GM10266 (cell line): Measurements from ENCODE around the gene ZNF556.

ENCODE experiments used
- DNase-seq: peaks from one replicate; pipeline ENCODE4 v3.0.0; 2012; ENCODE audit errors: extremely low spot score
- TF ChIP-seq, protein P1 (sequence below): IDR thresholded peaks from 2 replicates; pipeline ENCODE4 v1.5.1; 2012; ENCODE audit warnings: mild to moderate bottlenecking, low read depth; ENCODE audit not compliant: control insufficient read depth, insufficient read depth; ENCODE audit errors: missing control alignments

The ZNF556 gene

DNA sequence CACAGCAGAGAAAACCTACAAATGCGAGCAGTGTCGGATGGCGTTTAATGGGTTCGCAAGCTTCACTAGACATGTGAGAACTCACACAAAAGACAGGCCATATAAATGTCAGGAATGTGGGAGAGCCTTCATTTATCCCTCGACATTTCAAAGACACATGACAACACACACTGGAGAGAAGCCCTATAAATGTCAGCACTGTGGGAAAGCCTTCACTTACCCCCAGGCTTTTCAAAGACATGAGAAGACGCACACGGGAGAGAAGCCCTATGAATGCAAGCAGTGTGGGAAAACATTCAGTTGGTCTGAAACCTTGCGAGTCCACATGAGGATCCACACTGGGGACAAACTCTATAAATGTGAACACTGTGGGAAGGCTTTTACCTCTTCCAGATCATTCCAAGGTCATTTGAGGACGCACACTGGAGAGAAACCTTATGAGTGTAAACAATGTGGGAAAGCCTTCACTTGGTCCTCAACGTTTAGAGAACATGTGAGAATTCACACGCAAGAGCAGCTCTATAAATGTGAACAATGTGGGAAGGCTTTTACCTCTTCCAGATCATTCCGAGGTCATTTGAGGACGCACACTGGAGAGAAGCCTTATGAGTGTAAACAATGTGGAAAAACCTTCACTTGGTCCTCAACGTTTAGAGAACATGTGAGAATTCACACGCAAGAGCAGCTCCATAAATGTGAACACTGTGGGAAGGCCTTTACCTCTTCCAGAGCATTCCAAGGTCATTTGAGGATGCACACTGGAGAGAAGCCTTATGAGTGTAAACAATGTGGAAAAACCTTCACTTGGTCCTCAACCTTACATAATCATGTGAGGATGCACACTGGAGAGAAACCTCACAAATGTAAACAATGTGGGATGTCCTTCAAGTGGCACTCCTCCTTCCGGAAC is 50.4 kb downstream of the ZNF556 start:
- DNase-seq, result no peak
- TF ChIP-seq, protein P1, sequence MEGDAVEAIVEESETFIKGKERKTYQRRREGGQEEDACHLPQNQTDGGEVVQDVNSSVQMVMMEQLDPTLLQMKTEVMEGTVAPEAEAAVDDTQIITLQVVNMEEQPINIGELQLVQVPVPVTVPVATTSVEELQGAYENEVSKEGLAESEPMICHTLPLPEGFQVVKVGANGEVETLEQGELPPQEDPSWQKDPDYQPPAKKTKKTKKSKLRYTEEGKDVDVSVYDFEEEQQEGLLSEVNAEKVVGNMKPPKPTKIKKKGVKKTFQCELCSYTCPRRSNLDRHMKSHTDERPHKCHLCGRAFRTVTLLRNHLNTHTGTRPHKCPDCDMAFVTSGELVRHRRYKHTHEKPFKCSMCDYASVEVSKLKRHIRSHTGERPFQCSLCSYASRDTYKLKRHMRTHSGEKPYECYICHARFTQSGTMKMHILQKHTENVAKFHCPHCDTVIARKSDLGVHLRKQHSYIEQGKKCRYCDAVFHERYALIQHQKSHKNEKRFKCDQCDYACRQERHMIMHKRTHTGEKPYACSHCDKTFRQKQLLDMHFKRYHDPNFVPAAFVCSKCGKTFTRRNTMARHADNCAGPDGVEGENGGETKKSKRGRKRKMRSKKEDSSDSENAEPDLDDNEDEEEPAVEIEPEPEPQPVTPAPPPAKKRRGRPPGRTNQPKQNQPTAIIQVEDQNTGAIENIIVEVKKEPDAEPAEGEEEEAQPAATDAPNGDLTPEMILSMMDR, result no peak

DNA sequence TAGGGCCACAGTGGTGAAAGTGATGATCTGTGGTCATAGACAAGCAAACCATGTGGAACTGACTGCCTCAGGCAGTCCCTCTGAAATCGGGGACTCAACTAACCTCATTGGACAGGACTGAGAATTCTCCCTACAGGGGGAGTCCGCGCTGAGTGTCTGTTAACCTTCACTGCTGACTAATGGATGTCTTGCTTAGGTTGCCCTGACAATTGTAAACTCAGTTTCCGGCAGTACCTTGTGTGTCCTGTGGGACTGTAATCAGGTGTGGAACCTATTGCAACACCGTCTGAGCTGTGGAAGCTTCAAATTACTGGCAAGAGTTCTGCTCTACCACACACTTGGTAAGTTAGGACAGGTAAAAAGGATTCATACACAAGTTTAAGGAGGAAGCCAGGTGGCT is 55.9 kb downstream of the ZNF556 start:
- no peak for DNase-seq

DNA sequence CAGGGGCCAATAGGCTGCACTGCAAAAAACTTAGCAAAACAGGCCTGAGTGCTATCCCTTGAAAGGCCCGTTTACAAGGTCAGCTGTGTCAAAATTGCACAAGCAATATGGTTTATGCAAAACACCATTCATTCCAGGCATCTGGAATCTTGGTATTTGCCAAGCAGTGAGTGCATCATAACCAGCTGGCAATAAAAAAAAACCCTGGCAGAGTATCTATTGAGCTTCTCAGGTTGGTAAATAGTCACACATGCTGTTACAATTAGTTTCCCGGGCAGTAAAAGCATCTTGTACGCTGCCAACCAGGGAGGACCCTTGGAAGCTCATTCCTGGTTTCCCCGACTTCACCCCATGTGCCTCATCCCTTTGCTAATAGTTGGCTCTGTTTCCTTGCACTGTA is 56.4 kb downstream of the ZNF556 start:
- DNase-seq, result no peak
- TF ChIP-seq, protein P1, result no peak

More for the DNA sequence above, 55.9 kb downstream of the ZNF556 start:
- TF ChIP-seq, protein P1, result no peak

DNA sequence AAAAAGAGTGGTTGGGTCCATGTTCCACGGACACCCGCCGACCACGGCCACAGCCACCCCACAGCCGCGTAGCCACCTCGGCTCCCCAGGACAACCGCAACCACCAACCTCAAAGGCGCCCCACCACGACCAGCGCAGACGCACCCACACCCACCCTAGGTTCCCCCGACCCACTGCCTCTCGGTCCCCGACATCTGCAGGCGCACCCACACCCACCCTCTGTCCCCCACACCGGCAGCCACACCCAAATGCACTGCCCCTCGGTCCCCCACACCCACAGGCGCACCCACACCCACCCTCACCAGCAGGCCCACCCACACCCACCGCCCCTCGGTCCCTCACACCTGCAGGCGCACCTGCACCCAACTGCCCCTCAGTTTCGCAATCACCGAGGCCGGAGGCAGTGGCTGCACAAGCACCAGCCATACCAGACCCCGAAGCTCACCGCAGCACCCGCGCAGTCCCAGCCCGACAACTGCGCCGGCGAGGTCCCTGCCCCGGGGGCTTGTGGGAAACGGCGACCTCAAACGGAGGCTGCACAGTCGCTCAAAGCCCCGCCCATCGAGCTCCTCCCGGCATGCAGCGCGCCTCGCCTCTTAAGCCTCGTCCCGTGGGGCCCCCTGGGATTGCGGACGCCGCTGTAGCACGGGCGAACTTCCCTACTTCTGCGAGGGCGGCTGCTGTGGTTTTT is 59.4 kb downstream of the ZNF556 start:
- TF ChIP-seq, protein P1, result no peak
- DNase-seq, result no peak

DNA sequence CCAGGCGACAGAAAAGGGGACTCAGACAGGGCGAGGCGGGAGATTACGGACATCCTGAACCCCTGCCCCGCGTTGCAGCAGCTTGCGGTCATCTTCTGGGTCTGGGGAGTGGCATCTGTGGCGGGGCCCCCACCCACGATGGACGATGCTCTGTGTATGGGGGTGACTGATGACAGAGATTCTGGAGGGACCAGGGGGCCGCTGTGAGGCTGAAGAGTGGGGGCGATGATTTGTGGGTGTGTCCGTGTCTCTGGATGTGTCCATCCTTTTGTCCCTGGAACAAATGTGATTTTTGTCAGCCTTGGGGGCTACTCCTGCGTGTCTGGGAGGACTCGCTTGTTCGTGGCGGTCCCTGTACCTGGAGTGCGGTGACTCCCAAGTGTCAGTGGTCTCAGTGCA is 59.9 kb downstream of the ZNF556 start:
- DNase-seq, result no peak
- TF ChIP-seq, protein P1, result no peak
